NT2/D1 (cell line): Measurements from ENCODE around the gene AP5Z1.
"Not testable (repeated sequence)": the region's sequence is repeated elsewhere in the genome, so short reads cannot be mapped to it uniquely, and the experiment has no call there.

ENCODE experiments used
- DNase-seq: peaks from one replicate; pipeline ENCODE4 v3.0.0-alpha.2; 2011; ENCODE audit warnings: low read depth, low spot score
- H3K27me3 ChIP-seq: 2 replicates; pipeline ENCODE4 v1.6.0; 2011; ENCODE audit warnings: mild to moderate bottlenecking; ENCODE audit not compliant: insufficient read length, insufficient read depth
- H3K36me3 ChIP-seq: 2 replicates; pipeline ENCODE4 v1.6.1; 2011; ENCODE audit warnings: mild to moderate bottlenecking, low read length, mixed read lengths; ENCODE audit not compliant: insufficient read depth, insufficient read length
- H3K4me1 ChIP-seq: 2 replicates; pipeline ENCODE4 v1.5.1; 2011; ENCODE audit not compliant: insufficient read depth, insufficient read length
- H3K4me3 ChIP-seq: 2 replicates; pipeline ENCODE4 v1.5.1; 2011; ENCODE audit warnings: low read depth; ENCODE audit not compliant: insufficient read length
- H3K9ac ChIP-seq: 2 replicates; pipeline ENCODE4 v1.6.0; 2011; ENCODE audit warnings: low read depth; ENCODE audit not compliant: insufficient read length
- H3K9me3 ChIP-seq: 2 replicates; pipeline ENCODE4 v1.5.1; 2011; ENCODE audit warnings: mild to moderate bottlenecking, low read length; ENCODE audit not compliant: insufficient read depth
- SUZ12 ChIP-seq: IDR thresholded peaks from 2 replicates; pipeline ENCODE4 v1.6.1; 2011; ENCODE audit not compliant: insufficient read length, insufficient read depth; ENCODE audit errors: extremely low read depth
- YY1 ChIP-seq: IDR thresholded peaks from 2 replicates; pipeline ENCODE4 v1.6.1; 2011; ENCODE audit not compliant: insufficient read length, insufficient read depth
- ZNF274 ChIP-seq: IDR thresholded peaks from 2 replicates; pipeline ENCODE4 v1.6.1; 2011; ENCODE audit warnings: mild to moderate bottlenecking, low read depth, low read length

AP5Z1 gene

DNA sequence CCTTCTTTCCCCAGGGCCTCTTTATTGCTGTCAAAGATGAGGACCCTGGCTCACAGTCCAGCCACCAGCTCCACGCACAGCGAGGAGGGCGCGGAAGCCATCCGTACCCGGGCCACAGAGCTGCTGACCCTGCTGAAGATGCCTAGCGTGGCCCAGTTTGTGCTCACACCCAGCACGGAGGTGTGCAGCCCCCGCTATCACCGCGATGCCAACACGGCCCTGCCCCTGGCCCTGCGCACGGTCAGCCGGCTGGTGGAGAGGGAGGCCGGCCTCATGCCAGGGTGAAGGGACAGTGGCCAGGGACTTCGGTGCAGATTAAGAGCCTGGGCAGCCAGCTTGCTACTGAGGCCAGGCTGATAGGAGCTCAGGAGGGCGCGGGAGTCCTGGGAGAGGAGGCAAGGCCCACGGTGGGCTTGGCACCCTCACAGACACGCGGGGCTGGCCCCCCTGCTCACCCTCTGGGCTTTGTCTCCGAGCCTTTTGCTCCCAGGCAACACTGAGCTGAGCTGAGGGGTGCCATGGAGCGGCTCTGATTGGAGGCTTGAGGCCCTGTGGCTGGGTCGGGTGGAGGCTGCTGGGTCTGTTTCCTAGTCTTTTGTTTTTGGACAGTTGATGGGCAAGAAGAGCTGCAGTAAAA is 15.8 kb downstream of the AP5Z1 start:
- Histone ChIP-seq H3K27me3 (no peaks in the 10 kb centered on the region), H3K9me3 (peaks cover 17% of the 10 kb centered on the region; the same call in 1 of the 2 replicates), H3K4me1 (peaks cover 32% of the 10 kb centered on the region), H3K4me3 (no peak overlapping the region), H3K36me3 (peaks cover 75% of the 10 kb centered on the region), H3K9ac (no peak overlapping the region)
- DNase-seq: no peak
- TF ChIP-seq ZNF274 (no peak), SUZ12 (no peak), YY1 (no peak)

DNA sequence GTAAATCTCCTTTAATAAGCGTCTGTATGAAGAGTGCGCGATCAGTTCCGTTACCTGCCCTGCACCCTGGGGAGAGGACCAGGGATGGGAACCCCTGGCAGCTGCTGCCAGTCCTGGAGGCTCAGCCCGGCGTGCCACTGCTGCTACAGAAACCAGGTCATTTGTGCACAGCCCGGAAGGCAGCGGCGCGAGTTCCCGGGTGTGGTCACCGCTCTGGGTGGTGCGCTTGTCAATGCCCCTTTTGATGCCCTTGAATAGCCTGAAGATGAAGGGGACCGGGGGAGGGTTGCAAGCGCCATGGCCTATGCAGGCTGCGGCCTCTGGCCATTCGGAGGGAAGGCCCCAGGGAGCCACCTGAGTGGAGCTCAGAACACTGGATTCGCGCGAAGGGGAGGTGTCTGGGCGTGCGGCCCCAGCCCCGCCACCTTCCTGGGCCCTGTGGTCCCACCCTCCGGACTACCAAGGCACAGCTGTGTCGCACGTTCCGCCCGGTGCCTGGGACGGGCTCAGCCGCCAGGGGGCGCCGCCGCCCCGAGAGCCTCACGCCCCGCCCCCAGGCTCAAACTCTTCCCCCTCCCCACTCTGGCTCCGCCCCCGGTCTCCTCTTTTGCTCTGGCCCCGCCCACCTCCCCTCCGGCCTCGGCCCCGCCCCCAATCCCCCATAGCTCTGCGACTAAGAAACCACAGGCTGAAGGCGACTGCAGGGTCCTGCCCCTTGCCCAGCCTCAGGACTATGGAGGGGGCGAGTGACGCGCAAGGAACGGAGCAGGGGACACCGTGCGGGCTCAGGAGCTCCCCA is 16.5 kb downstream of the AP5Z1 start:
- peaks cover 68% of the 10 kb centered on the region for H3K36me3 ChIP-seq
- TF ChIP-seq SUZ12: no peak
- no peak for TF ChIP-seq ZNF274
- TF ChIP-seq YY1: no peak
- peaks cover 32% of the 10 kb centered on the region for H3K4me1 ChIP-seq
- DNase-seq: peak; percentile 87
- peaks cover 17% of the 10 kb centered on the region; the same call in 1 of the 2 replicates for H3K9me3 ChIP-seq
- no peak overlapping the region for H3K9ac ChIP-seq
- no peaks in the 10 kb centered on the region for H3K27me3 ChIP-seq
- no peak overlapping the region for H3K4me3 ChIP-seq

DNA sequence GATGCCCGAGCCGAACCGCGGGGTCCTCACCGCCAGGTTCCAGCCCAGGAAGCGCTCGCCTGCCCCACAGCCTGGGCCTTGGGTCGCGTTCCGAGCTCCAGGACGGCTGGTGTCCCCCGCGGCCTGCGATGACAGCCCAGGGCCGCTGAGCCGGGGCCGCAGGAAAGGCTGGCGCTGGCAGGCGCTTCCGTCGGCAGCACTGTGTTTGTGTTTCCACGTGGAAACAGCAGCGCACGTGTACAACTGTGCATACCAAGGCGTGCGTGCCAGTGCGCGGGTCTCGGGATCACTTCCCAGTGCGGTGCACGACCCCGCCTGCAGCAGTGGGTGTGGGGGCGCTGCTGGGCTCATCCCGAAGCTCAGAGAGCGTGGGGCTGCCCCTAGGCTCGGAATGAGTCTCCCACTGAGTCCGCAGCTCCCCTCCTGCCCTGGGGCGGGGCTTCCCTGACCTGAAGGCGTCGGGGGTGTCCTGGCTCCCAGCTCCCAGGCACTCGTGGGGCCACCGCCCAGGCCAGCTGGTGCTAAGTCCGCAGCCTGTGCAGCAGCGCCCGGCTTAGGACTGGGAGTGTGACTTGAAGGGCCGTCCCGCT is 17.2 kb downstream of the AP5Z1 start:
- DNase-seq: no peak
- Histone ChIP-seq H3K9ac (no peak overlapping the region), H3K4me1 (peaks cover 32% of the 10 kb centered on the region), H3K4me3 (no peak overlapping the region), H3K36me3 (peaks cover 66% of the 10 kb centered on the region), H3K27me3 (no peaks in the 10 kb centered on the region), H3K9me3 (peaks cover 17% of the 10 kb centered on the region; the same call in 1 of the 2 replicates)
- TF ChIP-seq YY1: no peak
- no peak for TF ChIP-seq ZNF274
- no peak for TF ChIP-seq SUZ12

DNA sequence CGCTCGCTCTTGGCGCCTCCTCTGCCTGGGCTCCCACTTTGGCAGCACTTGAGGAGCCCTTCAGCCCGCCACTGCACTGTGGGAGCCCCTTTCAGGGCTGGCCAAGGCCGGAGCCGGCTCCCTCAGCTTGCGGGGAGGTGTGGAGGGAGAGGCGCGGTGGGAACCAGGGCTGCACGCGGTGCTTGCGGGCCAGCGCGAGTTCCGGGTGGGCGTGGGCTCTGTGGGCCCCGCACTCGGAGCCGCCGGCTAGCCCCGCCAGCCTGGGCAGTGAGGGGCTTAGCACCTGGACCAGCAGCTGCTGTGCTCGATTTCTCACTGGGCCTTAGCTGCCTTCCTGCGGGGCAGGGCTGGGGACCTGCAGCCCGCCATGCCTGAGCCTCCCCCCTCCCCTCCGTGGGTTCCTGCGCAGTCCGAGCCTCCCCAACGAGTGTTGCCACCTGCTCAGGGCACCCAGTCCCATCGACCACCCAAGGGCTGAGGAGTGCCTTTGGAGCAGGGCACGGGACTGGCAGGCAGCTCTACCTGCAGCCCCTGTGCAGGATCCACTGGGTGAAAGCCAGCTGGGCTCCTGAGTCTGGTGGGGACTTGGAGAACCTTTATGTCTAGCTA is 18.1 kb downstream of the AP5Z1 start:
- H3K9ac ChIP-seq, DNase-seq, H3K27me3 ChIP-seq, H3K4me3 ChIP-seq: not testable (repeated sequence)
- Histone ChIP-seq H3K9me3 (peaks cover 17% of the 10 kb centered on the region; the same call in 1 of the 2 replicates), H3K4me1 (peaks cover 35% of the 10 kb centered on the region), H3K36me3 (peaks cover 57% of the 10 kb centered on the region)

DNA sequence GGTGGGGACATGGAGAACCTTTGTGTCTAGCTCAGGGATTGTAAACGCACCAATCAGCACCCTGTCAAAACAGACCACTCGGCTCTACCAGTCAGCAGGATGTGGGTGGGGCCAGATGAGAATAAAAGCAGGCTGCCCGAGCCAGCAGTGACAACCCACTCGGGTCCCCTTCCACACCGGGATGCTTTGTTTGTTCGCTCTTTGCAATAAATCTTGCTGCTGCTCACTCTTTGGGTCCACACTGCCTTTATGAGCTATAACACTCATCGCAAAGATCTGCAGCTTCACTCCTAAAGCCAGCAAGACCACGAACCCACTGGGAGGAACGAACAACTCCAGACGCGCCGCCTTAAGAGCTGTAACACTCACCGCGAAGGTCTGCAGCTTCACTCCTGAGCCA is 18.7 kb downstream of the AP5Z1 start:
- Histone ChIP-seq H3K9me3 (peaks cover 17% of the 10 kb centered on the region; the same call in 1 of the 2 replicates), H3K4me1 (peaks cover 33% of the 10 kb centered on the region), H3K36me3 (peaks cover 50% of the 10 kb centered on the region)
- H3K27me3 ChIP-seq, H3K4me3 ChIP-seq, H3K9ac ChIP-seq, DNase-seq: not testable (repeated sequence)

DNA sequence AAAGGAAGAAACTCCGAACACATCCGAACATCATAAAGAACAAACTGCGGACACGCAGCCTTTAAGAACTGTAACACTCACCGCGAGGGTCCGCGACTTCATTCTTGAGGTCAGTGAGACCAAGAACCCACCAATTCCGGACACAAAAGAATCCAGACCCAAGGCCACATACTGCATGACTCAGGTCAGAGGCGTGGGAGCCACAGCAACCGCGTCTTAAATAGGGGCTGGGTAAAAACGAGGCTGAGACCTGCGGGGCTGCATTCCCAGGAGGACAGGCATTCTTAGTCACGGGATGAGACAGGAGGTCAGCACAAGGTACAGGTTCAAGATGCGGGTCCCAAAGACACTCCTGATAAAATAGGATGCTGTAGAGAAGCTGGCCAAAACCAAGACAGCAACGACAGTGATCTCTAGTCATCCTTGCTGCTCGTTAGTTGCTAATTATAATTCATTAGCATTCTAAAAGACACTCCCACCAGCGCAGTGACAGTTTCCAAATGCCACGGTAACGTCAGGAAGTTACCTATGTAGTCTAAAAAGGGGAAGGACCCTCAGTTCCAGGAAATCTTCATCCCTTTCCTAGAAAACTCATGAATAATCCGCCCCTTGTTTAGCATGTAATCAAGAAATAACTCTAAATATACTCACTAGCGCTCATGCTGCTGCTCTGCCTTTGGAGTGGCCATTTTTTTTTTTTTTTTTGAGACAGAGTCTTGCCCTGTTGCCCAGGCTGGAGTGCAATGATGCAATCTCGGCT is 19.3 kb downstream of the AP5Z1 start:
- Histone ChIP-seq H3K4me3 (no peak overlapping the region), H3K4me1 (peaks cover 28% of the 10 kb centered on the region), H3K36me3 (peaks cover 45% of the 10 kb centered on the region), H3K27me3 (no peaks in the 10 kb centered on the region), H3K9me3 (peaks cover 17% of the 10 kb centered on the region; the same call in 1 of the 2 replicates), H3K9ac (no peak overlapping the region)
- TF ChIP-seq SUZ12 (no peak), ZNF274 (no peak), YY1 (no peak)
- DNase-seq: no peak
